ENCODE results near the gene CAMTA1. TPM values are rescaled to one million over a fixed set of nuclear protein-coding genes. Genes with fewer than 3 reads are reported as not detected.
A peak's percentile ranks its signal among the peaks of the same experiment; 100 is the strongest.

CAMTA1 gene
- total and polyA plus RNA-seq, 9 of the 15 experiments (the other 6 are each of a cell fraction or from before 2014, with no cell fraction given): 43.9 to 161 (median 65.9) TPM

DNA sequence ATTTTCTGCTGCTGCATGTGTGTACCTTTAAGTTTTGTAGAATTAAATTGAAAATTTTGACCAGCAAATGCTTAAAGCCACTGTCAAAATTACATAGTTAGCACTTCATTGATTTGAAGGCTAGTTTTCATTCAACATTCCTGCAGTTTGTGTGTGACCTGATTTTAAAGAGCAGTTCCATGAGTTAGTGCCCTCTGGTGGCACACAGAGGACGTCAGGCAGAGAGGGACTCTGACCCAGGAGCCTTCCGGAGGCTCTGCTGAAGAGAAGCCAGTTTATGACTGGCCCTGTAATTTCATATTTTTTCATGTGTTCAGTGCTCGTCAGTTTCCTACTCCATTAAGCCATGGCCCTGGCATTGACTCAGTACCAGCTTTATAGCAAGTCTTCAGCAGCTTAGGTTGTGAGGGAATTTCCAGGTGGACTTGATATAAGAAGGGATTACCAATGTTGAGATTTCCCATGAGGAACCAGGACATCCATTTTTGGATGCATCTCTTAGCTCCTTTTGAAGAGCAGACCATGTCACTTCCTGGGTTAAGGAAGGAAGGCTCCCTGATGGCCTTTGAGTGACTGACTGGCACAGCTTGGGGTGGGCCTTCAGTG is 104.7 kb downstream of the CAMTA1 start (continued):
- TF ChIP-seq, protein P1, sequence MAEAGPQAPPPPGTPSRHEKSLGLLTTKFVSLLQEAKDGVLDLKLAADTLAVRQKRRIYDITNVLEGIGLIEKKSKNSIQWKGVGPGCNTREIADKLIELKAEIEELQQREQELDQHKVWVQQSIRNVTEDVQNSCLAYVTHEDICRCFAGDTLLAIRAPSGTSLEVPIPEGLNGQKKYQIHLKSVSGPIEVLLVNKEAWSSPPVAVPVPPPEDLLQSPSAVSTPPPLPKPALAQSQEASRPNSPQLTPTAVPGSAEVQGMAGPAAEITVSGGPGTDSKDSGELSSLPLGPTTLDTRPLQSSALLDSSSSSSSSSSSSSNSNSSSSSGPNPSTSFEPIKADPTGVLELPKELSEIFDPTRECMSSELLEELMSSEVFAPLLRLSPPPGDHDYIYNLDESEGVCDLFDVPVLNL (CRISPR knock-in tag; IDR thresholded peaks at IDR 0.05; ENCODE audit: low read depth): no peak
- peak; percentile 58 for TF ChIP-seq CREM (IDR thresholded peaks at IDR 0.05; ENCODE audit: low read depth)
- no peak for TF ChIP-seq ARID2 (IDR thresholded peaks at IDR 0.05)
- TF ChIP-seq ZNF79 (CRISPR knock-in tag; IDR thresholded peaks at IDR 0.05; ENCODE audit: low read depth): no peak

DNA sequence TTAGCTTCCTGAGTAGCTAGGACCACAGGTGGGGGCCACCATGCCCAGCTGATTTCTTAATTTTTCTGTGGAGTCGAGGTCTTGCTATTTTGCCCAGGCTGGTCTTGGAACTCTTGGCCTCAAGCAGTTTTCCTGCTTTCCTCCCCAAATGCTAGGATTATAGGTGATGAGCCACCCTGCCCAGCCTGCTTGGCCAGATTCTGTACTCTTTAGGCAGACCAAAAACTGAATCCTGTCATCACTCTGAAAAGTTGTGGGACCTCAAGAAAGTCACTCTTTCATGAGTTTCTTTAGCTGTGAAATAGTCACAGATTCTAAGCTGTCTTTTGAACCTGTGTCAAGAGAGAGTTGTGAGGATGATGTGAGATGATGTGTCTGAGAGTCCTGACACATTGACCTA is 105.4 kb downstream of the CAMTA1 start:
- BruUV-seq (replicated peaks): no TSS peak
- H3K4me2 ChIP-seq (ENCODE audit: insufficient read depth, low read length): no peak overlapping the region
- H3K9ac ChIP-seq (ENCODE audit: insufficient read depth in 1 of 2, low read depth in 2 of 2, low read length in 2 of 2): no peak overlapping the region
- intact Hi-C loops (cut with micrococcal nuclease) (loop anchor here (1.0 kb wide), 1 partner anchor 163 kb away; no protein-coding TSS in a partner anchor), in situ Hi-C loops (cut with MboI) (loop anchor here (10.0 kb wide), 1 partner anchor 166 kb away; no protein-coding TSS in a partner anchor)
- no peaks in the 10 kb centered on the region; the same call in 1 of the 2 replicates for H4K20me1 ChIP-seq (replicated peaks; ENCODE audit: control insufficient read depth, insufficient read depth, low read length)
- peaks cover 0 to 2% of the 10 kb centered on the region in 2 experiments; a peak in 2 of 5 replicates for H3K27me3 ChIP-seq (ENCODE audit: control insufficient read depth in 2 of 2, insufficient read depth in 2 of 2, low read length in 2 of 2)
- H2AFZ ChIP-seq (ENCODE audit: low read depth, low read length): no peak overlapping the region
- H3K27ac ChIP-seq (ENCODE audit: extremely low read depth, low read depth, low read length): no peak overlapping the region
- FAIRE-seq: no peak
- no peak overlapping the region for H3K4me3 ChIP-seq
- POLR2A ChIA-PET: interaction anchor here (1.6 kb wide), 1 partner anchor 14 kb away, joined by 4 read pairs; no protein-coding TSS in a partner anchor
- no peaks in the 10 kb centered on the region for H3K79me2 ChIP-seq (ENCODE audit: control insufficient read depth, insufficient read depth, low read length)
- H3K9me1 ChIP-seq (ENCODE audit: control insufficient read depth, insufficient read depth, low read length): no peaks in the 10 kb centered on the region
- CTCF ChIA-PET (ENCODE audit: low intra/inter-chr PET ratio): interaction anchor here (1.0 to 3.0 kb wide), 3 partner anchors 163 to 172 kb away, joined by 5 to 16 read pairs (median 9); no protein-coding TSS in a partner anchor
- DNase-seq (ENCODE audit: extremely low read depth in 1 of 4, low spot score in 3 of 4): no peak
- ATAC-seq: no peak
- no peaks in the 10 kb centered on the region for H3K36me3 ChIP-seq (ENCODE audit: control insufficient read depth, insufficient read depth, low read length)
- no peaks in the 10 kb centered on the region for H3K9me3 ChIP-seq (replicated peaks; ENCODE audit: control insufficient read depth, insufficient read depth, low read depth, low read length)
- H3K4me1 ChIP-seq (replicated peaks in 1 of 2; ENCODE audit: control insufficient read depth in 2 of 2, insufficient read depth in 2 of 2, low read length in 2 of 2): no peaks in the 10 kb centered on the region
- WGBS (ENCODE audit: insufficient coverage, low coverage, missing lambda C conversion rate): 0% methylated on average over 1 of the region's 1 CpG
- TF ChIP-seq DPF2 (IDR thresholded peaks at IDR 0.05) (no peak), MAFK (IDR thresholded peaks at IDR 0.05; ENCODE audit: low read length) (no peak), JUND (IDR thresholded peaks at IDR 0.05; ENCODE audit: borderline replicate concordance, low read depth, low read length) (no peak), JUND (tag; IDR thresholded peaks at IDR 0.05; ENCODE audit: borderline replicate concordance, low read depth, low read length) (no peak), FOXA3 (CRISPR knock-in tag; conservative IDR thresholded peaks at IDR 0.05 in 1 of 2, IDR thresholded peaks at IDR 0.05 in 1 of 2) (no peak)
- TF ChIP-seq, protein P2, sequence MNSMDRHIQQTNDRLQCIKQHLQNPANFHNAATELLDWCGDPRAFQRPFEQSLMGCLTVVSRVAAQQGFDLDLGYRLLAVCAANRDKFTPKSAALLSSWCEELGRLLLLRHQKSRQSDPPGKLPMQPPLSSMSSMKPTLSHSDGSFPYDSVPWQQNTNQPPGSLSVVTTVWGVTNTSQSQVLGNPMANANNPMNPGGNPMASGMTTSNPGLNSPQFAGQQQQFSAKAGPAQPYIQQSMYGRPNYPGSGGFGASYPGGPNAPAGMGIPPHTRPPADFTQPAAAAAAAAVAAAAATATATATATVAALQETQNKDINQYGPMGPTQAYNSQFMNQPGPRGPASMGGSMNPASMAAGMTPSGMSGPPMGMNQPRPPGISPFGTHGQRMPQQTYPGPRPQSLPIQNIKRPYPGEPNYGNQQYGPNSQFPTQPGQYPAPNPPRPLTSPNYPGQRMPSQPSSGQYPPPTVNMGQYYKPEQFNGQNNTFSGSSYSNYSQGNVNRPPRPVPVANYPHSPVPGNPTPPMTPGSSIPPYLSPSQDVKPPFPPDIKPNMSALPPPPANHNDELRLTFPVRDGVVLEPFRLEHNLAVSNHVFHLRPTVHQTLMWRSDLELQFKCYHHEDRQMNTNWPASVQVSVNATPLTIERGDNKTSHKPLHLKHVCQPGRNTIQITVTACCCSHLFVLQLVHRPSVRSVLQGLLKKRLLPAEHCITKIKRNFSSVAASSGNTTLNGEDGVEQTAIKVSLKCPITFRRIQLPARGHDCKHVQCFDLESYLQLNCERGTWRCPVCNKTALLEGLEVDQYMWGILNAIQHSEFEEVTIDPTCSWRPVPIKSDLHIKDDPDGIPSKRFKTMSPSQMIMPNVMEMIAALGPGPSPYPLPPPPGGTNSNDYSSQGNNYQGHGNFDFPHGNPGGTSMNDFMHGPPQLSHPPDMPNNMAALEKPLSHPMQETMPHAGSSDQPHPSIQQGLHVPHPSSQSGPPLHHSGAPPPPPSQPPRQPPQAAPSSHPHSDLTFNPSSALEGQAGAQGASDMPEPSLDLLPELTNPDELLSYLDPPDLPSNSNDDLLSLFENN (IDR thresholded peaks at IDR 0.05; ENCODE audit: low read depth in 2 of 2, low read length in 2 of 2): no peak
